B cell (primary cell): ENCODE measurements around the gene TLK2. TPM values are rescaled to one million over a fixed set of nuclear protein-coding genes. Genes with fewer than 3 reads are reported as not detected.
"Not testable (repeated sequence)": the region's sequence is repeated elsewhere in the genome, so short reads cannot be mapped to it uniquely, and the experiment has no call there.

ENCODE experiments used
- ATAC-seq: fragments of 200-7000 bp; cut with Tn5 transposase; one replicate; pipeline ENCODE4 v1.10.0; 2021; ENCODE audit warnings: low read depth, mild to moderate bottlenecking, moderate number of reproducible peaks, moderate library complexity
- CTCF ChIA-PET: fragments of 350-600 bp; sonication (Branson Sonifier 250); formaldehyde crosslinking; loops from one replicate; lab custom pipeline; 2021; ENCODE audit warnings: antibody characterized with exemption, inconsistent platforms; lab: Charles Lee
- POLR2A ChIA-PET: fragments of 350-600 bp; sonication (Branson Sonifier 250); formaldehyde crosslinking; loops from one replicate; lab custom pipeline; 2021; ENCODE audit warnings: antibody characterized with exemption; lab: Charles Lee
- DNase-seq: peaks from one replicate; pipeline ENCODE4 v3.0.0; 2013
- H2AFZ ChIP-seq: 2 replicates; pipeline ENCODE4 v1.6.1; 2012; ENCODE audit warnings: mild to moderate bottlenecking, low read depth, low read length; ENCODE audit not compliant: insufficient read depth, poor library complexity, severe bottlenecking
- H3K27ac ChIP-seq, 2 donors: 1 replicate in 1 of 2; 2 replicates in 1 of 2; pipeline ENCODE4 v1.5.1; 2012 to 2013; ENCODE audit warnings: low read length in 2 of 2, mild to moderate bottlenecking in 2 of 2, moderate library complexity in 1 of 2
- H3K27me3 ChIP-seq, 4 experiments: fragments of 200-600 bp in 1 of 4; sonication (generic) in 1 of 4; replicated peaks in 1 of 4; 1 replicate in 2 of 4; 2 replicates in 2 of 4; pipeline versions ENCODE4 v1.6.1 to v1.7.0; 2013 to 2016; ENCODE audit warnings: low read length in 3 of 4, mild to moderate bottlenecking in 2 of 4, mixed read lengths in 1 of 4, moderate library complexity in 1 of 4; ENCODE audit not compliant: insufficient read depth in 4 of 4, control insufficient read depth in 3 of 4; ENCODE audit errors: control extremely low read depth in 1 of 4
- H3K36me3 ChIP-seq, 2 experiments: replicated peaks in 1 of 2; 1 replicate in 1 of 2; 2 replicates in 1 of 2; pipeline versions ENCODE4 v1.6.1 to v1.7.1; 2013; ENCODE audit warnings: low read length in 1 of 2; ENCODE audit not compliant: insufficient read depth in 2 of 2, control insufficient read depth in 1 of 2; ENCODE audit errors: control extremely low read depth in 1 of 2, extremely low read depth in 1 of 2
- H3K4me1 ChIP-seq, 2 donors: fragments of 200-600 bp in 1 of 2; sonication (generic) in 1 of 2; 1 replicate in 1 of 2; 2 replicates in 1 of 2; pipeline versions ENCODE4 v1.5.1 to v1.6.1; 2013 to 2017; ENCODE audit warnings: low read length in 2 of 2; ENCODE audit not compliant: control insufficient read depth in 2 of 2, insufficient read depth in 2 of 2
- H3K4me2 ChIP-seq: replicated peaks from 2 replicates; pipeline ENCODE3; 2012; ENCODE audit warnings: mild to moderate bottlenecking, low read depth, low read length; ENCODE audit not compliant: poor library complexity, severe bottlenecking
- H3K4me3 ChIP-seq, 5 experiments: fragments of 200-600 bp in 1 of 5; sonication (generic) in 1 of 5; 1 replicate in 3 of 5; 2 replicates in 2 of 5; pipeline versions ENCODE4 v1.5.1 to v1.7.0; 2011 to 2016; ENCODE audit warnings: low read length in 4 of 5, mild to moderate bottlenecking in 4 of 5, low read depth in 2 of 5, control low read depth in 1 of 5, moderate library complexity in 1 of 5; ENCODE audit not compliant: insufficient read depth in 1 of 5; ENCODE audit errors: control extremely low read depth in 1 of 5, extremely low read depth in 1 of 5
- H3K79me2 ChIP-seq: fragments of 200-600 bp; sonication (generic); one replicate; pipeline ENCODE4 v1.6.0; 2016; ENCODE audit warnings: low read length; ENCODE audit not compliant: control insufficient read depth, insufficient read depth
- H3K9ac ChIP-seq: fragments of 200-600 bp; sonication (generic); 2 replicates; pipeline ENCODE4 v1.6.1; 2017; ENCODE audit warnings: mild to moderate bottlenecking, low read length, moderate library complexity
- H3K9me3 ChIP-seq, 3 donors: one replicate each; pipeline versions ENCODE4 v1.6.1 to v1.7.1; 2013; ENCODE audit warnings: low read length in 2 of 3; ENCODE audit not compliant: control insufficient read depth in 2 of 3, insufficient read depth in 1 of 3; ENCODE audit errors: control extremely low read depth in 1 of 3
- H4K20me1 ChIP-seq: 2 replicates; pipeline ENCODE4 v1.6.0; 2012; ENCODE audit warnings: mild to moderate bottlenecking, low read length; ENCODE audit not compliant: insufficient read depth, control insufficient read depth, poor library complexity, severe bottlenecking
- H3K27ac Mint-ChIP-seq: one replicate; pipeline ENCODE4 v1.8.0; 2021; ENCODE audit warnings: mixed read lengths
- H3K27me3 Mint-ChIP-seq: one replicate; pipeline ENCODE4 v1.8.0; 2021; ENCODE audit warnings: mixed read lengths
- H3K4me1 Mint-ChIP-seq: one replicate; pipeline ENCODE4 v1.8.0; 2021; ENCODE audit warnings: mixed read lengths
- H3K4me3 Mint-ChIP-seq: one replicate; pipeline ENCODE4 v1.8.0; 2021; ENCODE audit warnings: mixed read lengths
- H3K9me3 Mint-ChIP-seq: one replicate; pipeline ENCODE4 v1.8.0; 2022; ENCODE audit warnings: mixed read lengths; ENCODE audit not compliant: insufficient read depth
- EZH2 ChIP-seq: IDR thresholded peaks from 2 replicates; pipeline ENCODE4 v1.6.1; 2012; ENCODE audit warnings: borderline replicate concordance, low read depth, mild to moderate bottlenecking, moderate library complexity, low read length; ENCODE audit not compliant: insufficient read depth, poor library complexity, severe bottlenecking
- WGBS: methylation state at CpG from one replicate; pipeline ENCODE4 v1.1.5; 2013; ENCODE audit warnings: missing lambda C conversion rate; ENCODE audit not compliant: insufficient coverage; 5-methylcytosine and 5-hydroxymethylcytosine counted together
- intact Hi-C: fragments of 100-400 bp; cut with micrococcal nuclease; formaldehyde crosslinking; loops from one replicate; pipeline ENCODE4 v1.10.0; 2022
- polyA plus RNA-seq: library from polyadenylated mRNA; depleted of rRNA; stranded (reverse); fragments of >200 nt; gene quantifications from 2 replicates; pipeline ENCODE4 v1.2.3, GENCODE V29; 2012
- total RNA-seq, 2 donors: library from RNA; stranded (reverse); fragments of 120-200 nt in 1 of 2; gene quantifications; 1 replicate in 1 of 2; 2 replicates in 1 of 2; pipeline versions ENCODE4 v1.2.3 to v1.2.4, GENCODE V29; 2013 to 2022
- TF ChIP-seq, protein P1 (sequence below): fragments of 200-600 bp; IDR thresholded peaks from one replicate; pipeline ENCODE4 v1.8.0; 2022; ENCODE audit warnings: antibody characterized with exemption, mild to moderate bottlenecking

Gene TLK2
- total and polyA plus RNA-seq, 2 donors (not counting 1 experiment from before 2014, with no cell fraction given): 36.3 to 75.3 TPM

DNA sequence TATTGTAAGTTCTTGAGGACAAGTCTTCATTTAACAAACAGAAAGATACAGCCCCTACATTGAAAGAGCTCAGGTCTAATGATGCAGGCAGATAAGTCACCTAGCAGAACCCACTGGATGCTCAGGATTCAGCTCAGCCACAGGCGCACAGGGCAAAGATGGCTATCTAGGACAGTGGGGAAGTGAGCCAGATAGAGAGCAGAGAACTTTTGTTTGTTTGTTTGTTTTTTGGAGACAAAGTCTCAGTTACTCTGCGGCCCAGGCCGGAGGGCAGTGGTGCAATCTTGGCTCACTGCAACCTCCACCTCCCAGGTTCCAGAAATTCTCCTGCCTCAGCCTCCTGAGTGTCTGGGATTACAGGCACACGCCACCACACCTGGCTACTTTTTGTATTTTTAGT, 34.6 kb upstream of the TLK2 start:
- Histone ChIP-seq H3K4me1 (no peaks in the 10 kb centered on the region), H2AFZ (no peak overlapping the region), H3K4me2 (no peak overlapping the region), H3K9ac (no peak overlapping the region), H3K9me3 (no peaks in the 10 kb centered on the region), H3K27me3 (no peaks in the 10 kb centered on the region), H3K36me3 (peaks cover 0 to 38% of the 10 kb centered on the region in 2 experiments), H4K20me1 (no peaks in the 10 kb centered on the region), H3K4me3 (no peak overlapping the region), H3K79me2 (no peaks in the 10 kb centered on the region), H3K27ac (no peak overlapping the region)
- ChIA-PET POLR2A (no interaction called here), CTCF (no interaction called here)
- 100% methylated on average over 1 of the region's 4 CpGs for WGBS
- intact Hi-C loops: no loop called here
- Mint-ChIP-seq H3K9me3 (no peaks in the 10 kb centered on the region), H3K27me3 (no peaks in the 10 kb centered on the region), H3K4me3 (no peak overlapping the region), H3K4me1 (no peaks in the 10 kb centered on the region), H3K27ac (no peak overlapping the region)
- no peak for ATAC-seq
- DNase-seq: no peak
- TF ChIP-seq EZH2: no peak
- TF ChIP-seq, protein P1, sequence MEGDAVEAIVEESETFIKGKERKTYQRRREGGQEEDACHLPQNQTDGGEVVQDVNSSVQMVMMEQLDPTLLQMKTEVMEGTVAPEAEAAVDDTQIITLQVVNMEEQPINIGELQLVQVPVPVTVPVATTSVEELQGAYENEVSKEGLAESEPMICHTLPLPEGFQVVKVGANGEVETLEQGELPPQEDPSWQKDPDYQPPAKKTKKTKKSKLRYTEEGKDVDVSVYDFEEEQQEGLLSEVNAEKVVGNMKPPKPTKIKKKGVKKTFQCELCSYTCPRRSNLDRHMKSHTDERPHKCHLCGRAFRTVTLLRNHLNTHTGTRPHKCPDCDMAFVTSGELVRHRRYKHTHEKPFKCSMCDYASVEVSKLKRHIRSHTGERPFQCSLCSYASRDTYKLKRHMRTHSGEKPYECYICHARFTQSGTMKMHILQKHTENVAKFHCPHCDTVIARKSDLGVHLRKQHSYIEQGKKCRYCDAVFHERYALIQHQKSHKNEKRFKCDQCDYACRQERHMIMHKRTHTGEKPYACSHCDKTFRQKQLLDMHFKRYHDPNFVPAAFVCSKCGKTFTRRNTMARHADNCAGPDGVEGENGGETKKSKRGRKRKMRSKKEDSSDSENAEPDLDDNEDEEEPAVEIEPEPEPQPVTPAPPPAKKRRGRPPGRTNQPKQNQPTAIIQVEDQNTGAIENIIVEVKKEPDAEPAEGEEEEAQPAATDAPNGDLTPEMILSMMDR: no peak

GRCh38 chr17:62445791-62446190, 32.8 kb upstream of the TLK2 start:
- DNase-seq, intact Hi-C loops, H3K27me3 ChIP-seq, ATAC-seq, H3K4me1 ChIP-seq, H3K27me3 Mint-ChIP-seq, H3K4me2 ChIP-seq, H3K27ac Mint-ChIP-seq, H3K4me3 ChIP-seq, H4K20me1 ChIP-seq, H3K27ac ChIP-seq, H3K9me3 ChIP-seq, H2AFZ ChIP-seq, H3K79me2 ChIP-seq, POLR2A ChIA-PET, CTCF ChIA-PET, H3K9ac ChIP-seq, H3K4me1 Mint-ChIP-seq, H3K9me3 Mint-ChIP-seq, H3K4me3 Mint-ChIP-seq: not testable (repeated sequence)
- 100% methylated on average over 1 of the region's 4 CpGs for WGBS
- H3K36me3 ChIP-seq: peaks cover 0 to 37% of the 10 kb centered on the region in 2 experiments

GRCh38 chr17:62452195-62452594, 26.4 kb upstream of the TLK2 start:
- Histone ChIP-seq H3K36me3 (peaks cover 0 to 18% of the 10 kb centered on the region in 2 experiments), H3K27ac (peak overlapping the region; percentile 44 to 77), H3K4me1 (peaks cover 20 to 44% of the 10 kb centered on the region in 2 donors)
- no CpG with 5 or more reads among the region's 4 CpGs for whole genome bisulfite sequencing
- H3K4me3 Mint-ChIP-seq: peak overlapping the region; percentile 59
- H2AFZ ChIP-seq, CTCF ChIA-PET, H3K27me3 ChIP-seq, H4K20me1 ChIP-seq, intact Hi-C loops, H3K4me3 ChIP-seq, H3K9ac ChIP-seq, POLR2A ChIA-PET, H3K79me2 ChIP-seq, H3K27me3 Mint-ChIP-seq, H3K9me3 Mint-ChIP-seq, H3K4me2 ChIP-seq, H3K9me3 ChIP-seq: not testable (repeated sequence)
- ATAC-seq (peak; percentile 31), DNase-seq (peak; percentile 32)
- peaks cover 22% of the 10 kb centered on the region for H3K4me1 Mint-ChIP-seq
- H3K27ac Mint-ChIP-seq: peak overlapping the region; percentile 92
